GM20000 (cell line): ENCODE results near the gene GMPPB.

Experiments used
- DNase-seq: peaks from one replicate; pipeline ENCODE4 v3.0.0; 2012; ENCODE audit warnings: low spot score
- TF ChIP-seq, protein P1 (sequence below): IDR thresholded peaks from 2 replicates; pipeline ENCODE4 v1.5.1; 2012; ENCODE audit warnings: mild to moderate bottlenecking, control low read depth; ENCODE audit errors: extremely low read depth, missing control alignments

GMPPB gene

DNA sequence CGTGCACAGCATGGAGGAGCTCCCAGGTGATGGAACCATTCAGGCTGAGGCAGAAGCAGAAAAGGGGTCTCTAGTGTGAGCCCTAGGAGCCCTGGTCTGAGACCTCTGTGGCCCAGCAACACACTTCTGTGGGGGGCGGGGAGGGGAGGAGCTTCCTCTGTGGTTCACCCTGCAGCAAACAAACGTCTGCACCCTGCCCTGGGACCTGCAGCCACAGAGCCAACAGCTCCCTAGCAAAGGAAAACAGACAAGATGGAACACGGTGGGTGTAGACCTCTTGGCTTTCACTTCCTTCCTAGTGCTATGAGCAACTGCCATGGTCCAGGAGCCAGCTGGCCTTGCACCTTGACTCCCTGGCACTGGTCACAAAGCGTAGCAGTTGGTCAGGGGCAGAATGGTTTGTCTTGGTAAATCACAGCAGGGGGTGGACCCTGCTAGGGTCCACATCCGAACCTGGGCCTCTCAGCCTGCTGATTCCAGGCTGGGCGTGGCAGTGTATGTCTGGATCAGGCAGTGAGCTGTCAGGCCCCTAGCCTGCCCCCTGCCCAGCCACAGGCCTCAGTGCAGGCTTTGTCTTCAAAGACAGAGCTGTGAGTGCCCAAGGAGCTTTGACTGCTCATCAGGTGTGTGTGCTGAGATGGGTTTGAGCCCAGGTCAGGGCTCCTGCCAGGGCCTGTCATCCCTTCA lies 11.0 kb downstream of the GMPPB start:
- no peak for DNase-seq
- TF ChIP-seq, protein P1, sequence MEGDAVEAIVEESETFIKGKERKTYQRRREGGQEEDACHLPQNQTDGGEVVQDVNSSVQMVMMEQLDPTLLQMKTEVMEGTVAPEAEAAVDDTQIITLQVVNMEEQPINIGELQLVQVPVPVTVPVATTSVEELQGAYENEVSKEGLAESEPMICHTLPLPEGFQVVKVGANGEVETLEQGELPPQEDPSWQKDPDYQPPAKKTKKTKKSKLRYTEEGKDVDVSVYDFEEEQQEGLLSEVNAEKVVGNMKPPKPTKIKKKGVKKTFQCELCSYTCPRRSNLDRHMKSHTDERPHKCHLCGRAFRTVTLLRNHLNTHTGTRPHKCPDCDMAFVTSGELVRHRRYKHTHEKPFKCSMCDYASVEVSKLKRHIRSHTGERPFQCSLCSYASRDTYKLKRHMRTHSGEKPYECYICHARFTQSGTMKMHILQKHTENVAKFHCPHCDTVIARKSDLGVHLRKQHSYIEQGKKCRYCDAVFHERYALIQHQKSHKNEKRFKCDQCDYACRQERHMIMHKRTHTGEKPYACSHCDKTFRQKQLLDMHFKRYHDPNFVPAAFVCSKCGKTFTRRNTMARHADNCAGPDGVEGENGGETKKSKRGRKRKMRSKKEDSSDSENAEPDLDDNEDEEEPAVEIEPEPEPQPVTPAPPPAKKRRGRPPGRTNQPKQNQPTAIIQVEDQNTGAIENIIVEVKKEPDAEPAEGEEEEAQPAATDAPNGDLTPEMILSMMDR = no peak

DNA sequence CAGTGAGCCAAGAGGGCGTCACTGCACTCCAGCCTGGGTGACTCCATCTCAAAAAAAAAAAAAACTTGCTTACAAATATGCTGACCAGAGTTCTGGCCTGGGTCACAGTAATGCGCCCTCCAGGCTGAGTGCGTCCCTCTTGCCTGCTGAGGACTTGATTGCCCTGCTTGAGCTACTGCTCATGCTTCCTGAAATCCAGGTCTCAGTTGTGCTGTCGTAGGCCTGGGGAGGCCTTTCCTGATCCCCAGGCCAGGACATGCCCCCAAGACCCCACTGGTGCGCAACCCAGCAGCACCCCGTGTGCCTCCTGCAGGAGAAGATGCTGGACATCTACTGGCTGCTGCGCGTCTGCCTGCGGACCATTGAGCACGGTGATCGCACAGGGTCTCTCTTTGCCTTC lies 11.6 kb downstream of the GMPPB start:
- DNase-seq = no peak
- TF ChIP-seq, protein P1 = no peak

DNA sequence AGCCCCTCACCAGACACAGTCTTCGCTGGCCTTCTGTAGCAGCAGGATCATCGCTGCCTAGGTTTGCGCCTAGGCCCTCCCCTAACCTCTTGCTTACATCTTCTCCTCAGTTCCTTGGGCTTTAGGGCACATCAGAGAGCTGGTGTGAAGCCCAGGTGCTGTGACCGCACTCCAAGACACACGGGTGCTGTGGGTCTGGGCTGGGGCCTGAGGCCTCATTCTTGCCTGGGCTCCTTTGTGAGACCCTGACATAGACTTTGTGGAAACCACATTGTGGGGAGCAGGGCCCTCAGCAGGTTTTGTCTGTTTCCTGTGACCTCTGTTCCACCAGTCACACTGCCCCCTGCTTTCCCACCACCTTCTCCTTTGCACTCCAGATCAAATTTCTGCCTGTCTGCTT lies 12.3 kb downstream of the GMPPB start:
- DNase-seq = no peak
- TF ChIP-seq, protein P1 = no peak

DNA sequence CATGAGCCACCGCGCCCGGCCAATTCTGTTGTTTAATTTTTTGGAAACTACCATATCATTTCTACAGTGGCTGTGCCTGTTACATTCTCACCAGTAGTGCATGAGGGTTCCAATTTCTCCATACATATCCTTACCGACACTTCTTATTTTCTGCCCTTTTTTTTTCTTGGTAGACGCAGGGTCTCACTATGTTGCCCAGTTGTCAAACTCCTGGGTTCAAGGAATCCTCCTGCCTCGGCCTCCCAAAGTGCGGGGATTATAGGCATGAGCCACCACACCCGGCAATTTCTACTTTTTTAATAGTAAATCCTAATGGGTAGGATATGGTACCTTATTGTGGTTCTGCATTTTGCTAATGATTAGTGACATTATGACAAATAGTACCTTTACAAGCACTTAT lies 13.9 kb downstream of the GMPPB start:
- no peak for DNase-seq
- TF ChIP-seq, protein P1 = no peak

DNA sequence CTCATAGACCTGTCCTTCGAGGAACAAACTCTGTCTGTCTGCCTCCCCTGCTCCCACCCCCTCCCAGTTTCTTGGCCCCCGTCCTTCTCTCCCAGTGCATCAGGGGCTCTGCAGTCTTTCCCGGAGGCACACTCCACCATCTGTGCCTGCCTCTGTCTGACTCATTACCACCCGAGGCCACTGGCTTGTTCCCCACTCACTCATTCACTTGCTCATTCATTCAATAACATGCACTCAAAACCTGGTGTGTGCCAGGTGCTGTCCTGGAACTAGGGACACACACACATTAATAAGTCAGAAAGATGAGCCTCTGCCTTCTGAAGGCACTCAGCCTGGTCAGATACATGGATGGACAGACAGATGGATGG lies 16.7 kb downstream of the GMPPB start:
- TF ChIP-seq, protein P1 = no peak
- no peak for DNase-seq

DNA sequence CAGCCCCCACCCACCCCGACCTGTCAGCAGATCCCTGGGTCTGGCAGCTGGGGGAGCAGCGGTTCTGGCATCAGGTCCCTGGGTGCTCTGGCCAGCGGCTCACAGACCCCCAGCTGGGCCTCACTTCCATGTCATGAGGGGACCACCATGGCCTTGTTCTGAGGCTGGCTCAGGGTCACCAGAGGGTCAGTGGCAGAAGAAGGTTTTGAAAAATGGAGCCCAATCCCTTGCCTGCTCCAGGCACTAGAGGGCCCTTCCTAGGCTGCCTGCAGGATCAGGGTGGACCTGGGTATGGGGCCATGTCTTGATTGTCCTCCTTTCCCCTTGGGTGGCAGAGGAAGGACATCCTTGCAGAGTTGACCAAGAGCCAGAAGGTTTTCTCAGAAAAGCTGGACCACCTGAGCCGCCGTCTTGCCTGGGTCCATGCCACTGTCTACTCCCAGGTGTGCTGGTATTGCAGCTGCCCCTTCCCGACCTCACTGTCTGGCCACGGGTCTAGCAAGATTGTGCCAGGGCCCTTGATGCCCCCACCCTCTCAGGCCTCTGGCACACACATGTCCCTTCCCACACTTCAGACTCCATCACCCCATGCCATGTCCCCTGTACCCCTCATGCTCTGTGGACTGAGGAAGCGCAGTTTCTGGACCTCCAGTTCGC lies 17.2 kb downstream of the GMPPB start:
- no peak for DNase-seq
- TF ChIP-seq, protein P1 = no peak

DNA sequence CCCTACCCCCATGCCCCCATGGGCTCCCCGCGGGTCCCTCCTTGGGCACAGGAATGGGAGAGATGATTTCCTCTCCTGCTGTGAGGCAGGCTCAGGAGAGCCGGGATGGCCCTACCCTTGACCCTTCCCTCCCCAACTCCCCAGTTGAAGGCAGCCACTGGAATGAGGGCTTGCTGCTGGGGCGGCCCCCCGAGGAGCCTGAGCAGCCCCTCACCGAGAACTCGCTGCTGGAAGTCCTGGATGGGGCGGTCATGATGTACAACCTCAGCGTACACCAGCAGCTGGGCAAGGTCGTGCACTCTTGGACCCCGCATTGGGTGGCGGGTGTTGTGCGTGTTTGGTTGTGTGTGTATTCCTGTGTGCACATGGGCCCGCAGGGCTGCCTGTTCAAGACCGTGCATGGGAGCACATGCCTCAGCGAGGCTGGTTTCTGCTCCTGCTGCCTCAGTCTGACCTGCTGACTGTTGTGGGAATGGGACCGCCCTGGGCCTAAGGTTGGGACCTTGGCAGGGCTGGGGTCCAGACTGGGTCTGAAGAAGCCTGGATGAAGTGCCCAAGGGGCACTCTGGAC lies 18.3 kb downstream of the GMPPB start:
- TF ChIP-seq, protein P1 = no peak
- no peak for DNase-seq
